ENCODE results near the gene DOCK6. TPM values are rescaled to one million over a fixed set of nuclear protein-coding genes. Genes with fewer than 3 reads are reported as not detected.
A peak's percentile ranks its signal among the peaks of the same experiment; 100 is the strongest.

The DOCK6 gene
- total and polyA plus RNA-seq, 2 of the 13 experiments (the other 11 are each of a cell fraction or from before 2014, with no cell fraction given), result 5.4 to 38.1 TPM

GRCh38 chr19:11268783-11269267 lies 6.5 kb upstream of the DOCK6 start (continued):
- peak; percentile 22; the same call in 1 of the 2 replicates for TF ChIP-seq DRAP1 (CRISPR knock-in tag; IDR thresholded peaks at IDR 0.05)
- TF ChIP-seq GPN1 (CRISPR knock-in tag; IDR thresholded peaks at IDR 0.05; ENCODE audit: borderline replicate concordance), result no peak
- 0 out of 2 replicates have a peak, but pooled peaks have one; percentile 19 for TF ChIP-seq ZNF263 (CRISPR knock-in tag; IDR thresholded peaks at IDR 0.05)
- TF ChIP-seq HNRNPUL1 (IDR thresholded peaks at IDR 0.05; ENCODE audit: low read depth, low read length), result no peak
- no peak for TF ChIP-seq SOX6 (IDR thresholded peaks at IDR 0.05)
- no peak for TF ChIP-seq SOX6 (CRISPR knock-in tag; IDR thresholded peaks at IDR 0.05)
- no peak for TF ChIP-seq SSRP1 (CRISPR knock-in tag; IDR thresholded peaks at IDR 0.05)
- TF ChIP-seq YEATS2 (CRISPR knock-in tag; IDR thresholded peaks at IDR 0.05; ENCODE audit: borderline replicate concordance), result no peak
- TF ChIP-seq, protein P1, sequence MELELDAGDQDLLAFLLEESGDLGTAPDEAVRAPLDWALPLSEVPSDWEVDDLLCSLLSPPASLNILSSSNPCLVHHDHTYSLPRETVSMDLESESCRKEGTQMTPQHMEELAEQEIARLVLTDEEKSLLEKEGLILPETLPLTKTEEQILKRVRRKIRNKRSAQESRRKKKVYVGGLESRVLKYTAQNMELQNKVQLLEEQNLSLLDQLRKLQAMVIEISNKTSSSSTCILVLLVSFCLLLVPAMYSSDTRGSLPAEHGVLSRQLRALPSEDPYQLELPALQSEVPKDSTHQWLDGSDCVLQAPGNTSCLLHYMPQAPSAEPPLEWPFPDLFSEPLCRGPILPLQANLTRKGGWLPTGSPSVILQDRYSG (CRISPR knock-in tag; IDR thresholded peaks at IDR 0.05), result no peak
- TF ChIP-seq, protein P2, sequence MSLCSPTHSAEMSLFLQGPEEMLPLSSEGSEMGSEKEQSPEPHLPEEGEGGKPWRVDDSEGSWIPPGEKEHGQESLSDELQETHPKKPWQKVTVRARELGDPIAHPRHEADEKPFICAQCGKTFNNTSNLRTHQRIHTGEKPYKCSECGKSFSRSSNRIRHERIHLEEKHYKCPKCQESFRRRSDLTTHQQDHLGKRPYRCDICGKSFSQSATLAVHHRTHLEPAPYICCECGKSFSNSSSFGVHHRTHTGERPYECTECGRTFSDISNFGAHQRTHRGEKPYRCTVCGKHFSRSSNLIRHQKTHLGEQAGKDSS (CRISPR knock-in tag; IDR thresholded peaks at IDR 0.05; ENCODE audit: borderline replicate concordance, low read depth), result peak; percentile 83
- TF ChIP-seq, protein P3, sequence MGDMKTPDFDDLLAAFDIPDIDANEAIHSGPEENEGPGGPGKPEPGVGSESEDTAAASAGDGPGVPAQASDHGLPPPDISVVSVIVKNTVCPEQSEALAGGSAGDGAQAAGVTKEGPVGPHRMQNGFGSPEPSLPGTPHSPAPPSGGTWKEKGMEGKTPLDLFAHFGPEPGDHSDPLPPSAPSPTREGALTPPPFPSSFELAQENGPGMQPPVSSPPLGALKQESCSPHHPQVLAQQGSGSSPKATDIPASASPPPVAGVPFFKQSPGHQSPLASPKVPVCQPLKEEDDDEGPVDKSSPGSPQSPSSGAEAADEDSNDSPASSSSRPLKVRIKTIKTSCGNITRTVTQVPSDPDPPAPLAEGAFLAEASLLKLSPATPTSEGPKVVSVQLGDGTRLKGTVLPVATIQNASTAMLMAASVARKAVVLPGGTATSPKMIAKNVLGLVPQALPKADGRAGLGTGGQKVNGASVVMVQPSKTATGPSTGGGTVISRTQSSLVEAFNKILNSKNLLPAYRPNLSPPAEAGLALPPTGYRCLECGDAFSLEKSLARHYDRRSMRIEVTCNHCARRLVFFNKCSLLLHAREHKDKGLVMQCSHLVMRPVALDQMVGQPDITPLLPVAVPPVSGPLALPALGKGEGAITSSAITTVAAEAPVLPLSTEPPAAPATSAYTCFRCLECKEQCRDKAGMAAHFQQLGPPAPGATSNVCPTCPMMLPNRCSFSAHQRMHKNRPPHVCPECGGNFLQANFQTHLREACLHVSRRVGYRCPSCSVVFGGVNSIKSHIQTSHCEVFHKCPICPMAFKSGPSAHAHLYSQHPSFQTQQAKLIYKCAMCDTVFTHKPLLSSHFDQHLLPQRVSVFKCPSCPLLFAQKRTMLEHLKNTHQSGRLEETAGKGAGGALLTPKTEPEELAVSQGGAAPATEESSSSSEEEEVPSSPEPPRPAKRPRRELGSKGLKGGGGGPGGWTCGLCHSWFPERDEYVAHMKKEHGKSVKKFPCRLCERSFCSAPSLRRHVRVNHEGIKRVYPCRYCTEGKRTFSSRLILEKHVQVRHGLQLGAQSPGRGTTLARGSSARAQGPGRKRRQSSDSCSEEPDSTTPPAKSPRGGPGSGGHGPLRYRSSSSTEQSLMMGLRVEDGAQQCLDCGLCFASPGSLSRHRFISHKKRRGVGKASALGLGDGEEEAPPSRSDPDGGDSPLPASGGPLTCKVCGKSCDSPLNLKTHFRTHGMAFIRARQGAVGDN (CRISPR knock-in tag; IDR thresholded peaks at IDR 0.05), result peak; percentile 43
- no peak for TF ChIP-seq TMF1 (CRISPR knock-in tag; IDR thresholded peaks at IDR 0.05; ENCODE audit: low read depth)
- TF ChIP-seq PAXIP1 (CRISPR knock-in tag; conservative IDR thresholded peaks at IDR 0.05), result peak; percentile 42; the same call in 1 of the 2 replicates
- 0 out of 2 replicates have a peak, but pooled peaks have one; percentile 10 for TF ChIP-seq NCOA2 (CRISPR knock-in tag; IDR thresholded peaks at IDR 0.05)
- no peak for TF ChIP-seq SYNCRIP (IDR thresholded peaks at IDR 0.05; ENCODE audit: insufficient read depth, low read depth, low read length)
- TF ChIP-seq ZSCAN20 (CRISPR knock-in tag; IDR thresholded peaks at IDR 0.05; ENCODE audit: borderline replicate concordance), result no peak
- no peak for TF ChIP-seq ZNF33B (CRISPR knock-in tag; IDR thresholded peaks at IDR 0.05)
- TF ChIP-seq ZNF772 (CRISPR knock-in tag; IDR thresholded peaks at IDR 0.05), result no peak
- no peak for TF ChIP-seq REXO4 (CRISPR knock-in tag; IDR thresholded peaks at IDR 0.05; ENCODE audit: borderline replicate concordance)
- no peak for TF ChIP-seq ATF7-NPFF (CRISPR knock-in tag; IDR thresholded peaks at IDR 0.05; ENCODE audit: low read depth)
- TF ChIP-seq ZBTB20 (CRISPR knock-in tag; IDR thresholded peaks at IDR 0.05; ENCODE audit: borderline replicate concordance, low read depth), result no peak

Measured in HepG2 (cell line).